ENCODE data around the gene CFAP70. TPM values are rescaled to one million over a fixed set of nuclear protein-coding genes. Genes with fewer than 3 reads are reported as not detected.

The CFAP70 gene
- total and polyA plus RNA-seq, 2 experiments from 2014 or later: 0.43 to 0.65 TPM

- in situ Hi-C loops (cut with MboI): no loop called here
- Histone ChIP-seq H3K36me3 (ENCODE audit: low read depth) (0 out of 2 replicates have a peak, but pooled peaks cover 10% of the 10 kb centered on the region), H3K9ac (no peak overlapping the region), H4K20me1 (ENCODE audit: insufficient read depth) (no peaks in the 10 kb centered on the region), H3F3A (ENCODE audit: insufficient read depth) (peaks cover 14% of the 10 kb centered on the region; the same call in 1 of the 2 replicates), H3K27me3 (replicated peaks; ENCODE audit: insufficient read depth) (no peaks in the 10 kb centered on the region), H2AFZ (no peak overlapping the region), H3K27ac (no peak overlapping the region), H3K9me2 (ENCODE audit: insufficient read depth) (no peaks in the 10 kb centered on the region), H3K79me2 (ENCODE audit: insufficient read depth) (no peaks in the 10 kb centered on the region), H3K9me3 (ENCODE audit: low read depth) (no peaks in the 10 kb centered on the region), H3K4me3 (no peak overlapping the region), H3K4me1 (ENCODE audit: insufficient read depth) (peaks cover 8% of the 10 kb centered on the region), H3K4me2 (ENCODE audit: unreplicated experiment) (no peak overlapping the region)
- TF ChIP-seq EZH2phosphoT487 (IDR thresholded peaks at IDR 0.05; ENCODE audit: insufficient read depth, low read depth) (no peak), EZH2 (IDR thresholded peaks at IDR 0.05; ENCODE audit: insufficient read depth, poor library complexity, severe bottlenecking) (no peak)
- no peak for DNase-seq
- 84 to 88% methylated on average over 8 of the region's 8 CpGs for WGBS, 2 experiments (ENCODE audit: low coverage in 1 of 2, low lambda C conversion rate in 2 of 2, missing lambda C conversion rate in 2 of 2)
Measured at GRCh38 chr10:73232887-73233286, 125.8 kb downstream of the CFAP70 start.

DNA sequence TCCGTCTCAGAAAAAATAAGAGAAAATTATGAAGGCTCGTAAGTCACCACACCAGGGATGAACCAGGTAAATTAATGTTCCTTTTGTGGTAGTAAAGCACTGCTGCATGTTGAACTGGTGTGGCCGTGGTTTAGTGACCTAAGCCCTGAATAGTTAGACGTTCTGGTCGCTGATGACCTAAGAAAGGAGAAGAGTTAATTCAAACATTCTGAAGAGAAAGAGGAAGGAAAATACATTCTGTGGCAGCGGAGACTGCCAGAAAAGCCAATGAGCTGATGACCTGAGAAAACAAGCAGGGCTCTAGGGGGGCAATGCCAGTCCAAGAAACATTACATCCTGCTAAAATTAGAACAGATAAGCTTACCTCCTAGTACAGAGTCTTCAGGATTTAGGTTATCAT, 129.1 kb downstream of the CFAP70 start:
- in situ Hi-C loops (cut with MboI): no loop called here
- H3K9me2 ChIP-seq (ENCODE audit: insufficient read depth): no peaks in the 10 kb centered on the region
- H3K9ac ChIP-seq: no peak overlapping the region
- no peaks in the 10 kb centered on the region for H3K9me3 ChIP-seq (ENCODE audit: low read depth)
- H4K20me1 ChIP-seq (ENCODE audit: insufficient read depth): no peaks in the 10 kb centered on the region
- H3K4me3 ChIP-seq: no peak overlapping the region
- no peaks in the 10 kb centered on the region for H3K27me3 ChIP-seq (replicated peaks; ENCODE audit: insufficient read depth)
- H3K27ac ChIP-seq: no peak overlapping the region
- WGBS, 2 experiments (ENCODE audit: low coverage in 1 of 2, low lambda C conversion rate in 2 of 2, missing lambda C conversion rate in 2 of 2): 88 to 90% methylated on average over 6 of the region's 6 CpGs
- H3K36me3 ChIP-seq (ENCODE audit: low read depth): 0 out of 2 replicates have a peak, but pooled peaks cover 6% of the 10 kb centered on the region
- H2AFZ ChIP-seq: no peak overlapping the region
- no peak for DNase-seq
- peaks cover 12% of the 10 kb centered on the region; the same call in 1 of the 2 replicates for H3F3A ChIP-seq (ENCODE audit: insufficient read depth)
- no peaks in the 10 kb centered on the region for H3K79me2 ChIP-seq (ENCODE audit: insufficient read depth)
- H3K4me1 ChIP-seq (ENCODE audit: insufficient read depth): peaks cover 16% of the 10 kb centered on the region
- no peak for TF ChIP-seq EZH2 (IDR thresholded peaks at IDR 0.05; ENCODE audit: insufficient read depth, poor library complexity, severe bottlenecking)
- TF ChIP-seq EZH2phosphoT487 (IDR thresholded peaks at IDR 0.05; ENCODE audit: insufficient read depth, low read depth): no peak
- no peak overlapping the region for H3K4me2 ChIP-seq (ENCODE audit: unreplicated experiment)

- no peak overlapping the region for H3K4me2 ChIP-seq (ENCODE audit: unreplicated experiment)
- no peak for DNase-seq
- no peak overlapping the region for H3K27ac ChIP-seq
- no peak overlapping the region for H3K4me3 ChIP-seq
- no peak overlapping the region for H2AFZ ChIP-seq
- 96 to 100% methylated on average over 3 of the region's 3 CpGs for WGBS, 2 experiments (ENCODE audit: low coverage in 1 of 2, low lambda C conversion rate in 2 of 2, missing lambda C conversion rate in 2 of 2)
- H3K36me3 ChIP-seq (ENCODE audit: low read depth): 0 out of 2 replicates have a peak, but pooled peaks cover 6% of the 10 kb centered on the region
- H3K9me2 ChIP-seq (ENCODE audit: insufficient read depth): no peaks in the 10 kb centered on the region
- H3K4me1 ChIP-seq (ENCODE audit: insufficient read depth): 0 out of 2 replicates have a peak, but pooled peaks cover 8% of the 10 kb centered on the region
- no peaks in the 10 kb centered on the region for H3K79me2 ChIP-seq (ENCODE audit: insufficient read depth)
- TF ChIP-seq EZH2phosphoT487 (IDR thresholded peaks at IDR 0.05; ENCODE audit: insufficient read depth, low read depth) (no peak), EZH2 (IDR thresholded peaks at IDR 0.05; ENCODE audit: insufficient read depth, poor library complexity, severe bottlenecking) (no peak)
- H3F3A ChIP-seq (ENCODE audit: insufficient read depth): no peaks in the 10 kb centered on the region
- no peaks in the 10 kb centered on the region for H3K27me3 ChIP-seq (replicated peaks; ENCODE audit: insufficient read depth)
- H4K20me1 ChIP-seq (ENCODE audit: insufficient read depth): no peaks in the 10 kb centered on the region
- in situ Hi-C loops (cut with MboI): no loop called here
- no peaks in the 10 kb centered on the region for H3K9me3 ChIP-seq (ENCODE audit: low read depth)
- H3K9ac ChIP-seq: no peak overlapping the region
Measured at GRCh38 chr10:73228247-73228646, 130.4 kb downstream of the CFAP70 start.

DNA sequence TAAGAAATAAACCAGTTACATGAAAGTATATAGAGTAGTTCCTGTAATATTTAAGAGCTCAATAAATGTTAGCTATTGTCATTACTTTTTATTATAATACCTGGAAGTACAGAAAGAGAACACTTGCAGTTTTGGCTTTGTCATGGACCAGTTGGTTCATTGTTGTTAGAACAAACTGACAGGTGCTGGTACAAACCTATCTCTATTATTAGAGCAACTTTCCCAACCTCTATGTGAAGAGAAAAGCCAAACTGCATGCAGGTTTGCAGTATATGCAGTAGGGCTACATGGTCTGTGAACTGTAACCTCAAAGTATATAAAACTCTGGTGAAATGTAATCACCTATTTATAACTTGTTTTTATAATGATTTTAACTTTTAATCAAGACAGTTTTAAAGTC, 132.0 kb downstream of the CFAP70 start:
- no peak overlapping the region for H3K27ac ChIP-seq
- in situ Hi-C loops (cut with MboI): no loop called here
- no peak for DNase-seq
- H4K20me1 ChIP-seq (ENCODE audit: insufficient read depth): no peaks in the 10 kb centered on the region
- H3F3A ChIP-seq (ENCODE audit: insufficient read depth): no peaks in the 10 kb centered on the region
- H3K9me3 ChIP-seq (ENCODE audit: low read depth): no peaks in the 10 kb centered on the region
- no peak overlapping the region for H3K9ac ChIP-seq
- H3K4me2 ChIP-seq (ENCODE audit: unreplicated experiment): no peak overlapping the region
- 0 out of 2 replicates have a peak, but pooled peaks cover 8% of the 10 kb centered on the region for H3K4me1 ChIP-seq (ENCODE audit: insufficient read depth)
- H3K27me3 ChIP-seq (replicated peaks; ENCODE audit: insufficient read depth): no peaks in the 10 kb centered on the region
- no peak overlapping the region for H2AFZ ChIP-seq
- TF ChIP-seq EZH2phosphoT487 (IDR thresholded peaks at IDR 0.05; ENCODE audit: insufficient read depth, low read depth): no peak
- TF ChIP-seq EZH2 (IDR thresholded peaks at IDR 0.05; ENCODE audit: insufficient read depth, poor library complexity, severe bottlenecking): no peak
- no peaks in the 10 kb centered on the region for H3K36me3 ChIP-seq (ENCODE audit: low read depth)
- H3K79me2 ChIP-seq (ENCODE audit: insufficient read depth): no peaks in the 10 kb centered on the region
- no peaks in the 10 kb centered on the region for H3K9me2 ChIP-seq (ENCODE audit: insufficient read depth)
- H3K4me3 ChIP-seq: no peak overlapping the region

DNA sequence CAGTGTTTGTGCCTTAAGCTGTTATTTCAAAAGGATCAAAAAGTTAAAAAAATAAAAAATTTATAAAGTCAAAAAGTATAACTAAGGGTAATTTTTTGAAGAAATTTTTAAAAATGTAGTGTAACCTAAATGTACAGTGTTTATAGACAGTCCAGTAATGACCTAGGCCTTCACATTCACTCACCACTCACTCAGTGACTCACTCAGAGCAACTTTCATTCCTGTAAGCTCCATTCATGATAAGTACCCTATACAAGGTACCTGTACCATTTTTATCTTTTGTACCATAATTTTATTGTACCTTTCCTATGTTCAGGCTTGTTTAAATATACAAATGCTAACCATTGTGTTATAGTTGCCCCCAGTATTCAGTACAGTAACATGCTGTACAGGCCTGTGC, 133.1 kb downstream of the CFAP70 start:
- TF ChIP-seq EZH2 (IDR thresholded peaks at IDR 0.05; ENCODE audit: insufficient read depth, poor library complexity, severe bottlenecking) (no peak), EZH2phosphoT487 (IDR thresholded peaks at IDR 0.05; ENCODE audit: insufficient read depth, low read depth) (no peak)
- Histone ChIP-seq H3K27me3 (replicated peaks; ENCODE audit: insufficient read depth) (no peaks in the 10 kb centered on the region), H3K36me3 (ENCODE audit: low read depth) (no peaks in the 10 kb centered on the region), H2AFZ (no peak overlapping the region), H3K9me2 (ENCODE audit: insufficient read depth) (no peaks in the 10 kb centered on the region), H3K9ac (no peak overlapping the region), H3F3A (ENCODE audit: insufficient read depth) (no peaks in the 10 kb centered on the region), H4K20me1 (ENCODE audit: insufficient read depth) (no peaks in the 10 kb centered on the region), H3K4me2 (ENCODE audit: unreplicated experiment) (no peak overlapping the region), H3K9me3 (ENCODE audit: low read depth) (no peaks in the 10 kb centered on the region), H3K27ac (no peak overlapping the region), H3K4me1 (ENCODE audit: insufficient read depth) (0 out of 2 replicates have a peak, but pooled peaks cover 8% of the 10 kb centered on the region), H3K4me3 (no peak overlapping the region), H3K79me2 (ENCODE audit: insufficient read depth) (no peaks in the 10 kb centered on the region)
- peak; percentile 38 for DNase-seq
- in situ Hi-C loops (cut with MboI): no loop called here

All from GM23248 (cell line).